GM23338 (cell line): ENCODE results near the gene GCNT1. TPM values are rescaled to one million over a fixed set of nuclear protein-coding genes. Genes with fewer than 3 reads are reported as not detected.

Source experiments
- ATAC-seq: fragments of 200-7000 bp; cut with Tn5 transposase; 3 replicates; pipeline ENCODE4 v1.9.1; 2020
- DNase-seq: peaks from one replicate; pipeline ENCODE4 v3.0.0-alpha.2; 2015; ENCODE audit warnings: low spot score
- H2AFZ ChIP-seq: fragments of 200-600 bp; sonication (generic); 2 replicates; pipeline ENCODE4 v1.8.0; 2016; ENCODE audit warnings: antibody characterized with exemption, mild to moderate bottlenecking, moderate library complexity
- H3F3A ChIP-seq: fragments of 200-600 bp; sonication (generic); replicated peaks from 2 replicates; pipeline ENCODE4 v1.8.0; 2017; ENCODE audit warnings: antibody characterized with exemption, mixed run types, low read depth
- H3K27ac ChIP-seq: fragments of 200-600 bp; sonication (generic); 2 replicates; pipeline ENCODE4 v1.6.1; 2016; ENCODE audit warnings: low read depth
- H3K27me3 ChIP-seq: fragments of 200-600 bp; sonication (generic); 2 replicates; pipeline ENCODE4 v1.8.0; 2016; ENCODE audit warnings: mild to moderate bottlenecking, mixed run types, moderate library complexity; ENCODE audit not compliant: insufficient read depth
- H3K36me3 ChIP-seq: fragments of 200-600 bp; sonication (generic); 2 replicates; pipeline ENCODE4 v1.8.0; 2016; ENCODE audit warnings: mild to moderate bottlenecking; ENCODE audit not compliant: insufficient read depth
- H3K4me1 ChIP-seq: fragments of 200-600 bp; sonication (generic); 2 replicates; pipeline ENCODE4 v1.8.0; 2016; ENCODE audit warnings: mild to moderate bottlenecking, moderate library complexity; ENCODE audit not compliant: insufficient read depth
- H3K4me2 ChIP-seq: fragments of 200-600 bp; sonication (generic); 2 replicates; pipeline ENCODE4 v1.7.1; 2017; ENCODE audit warnings: mixed run types
- H3K4me3 ChIP-seq: fragments of 200-600 bp; sonication (generic); 2 replicates; pipeline ENCODE4 v1.6.1; 2016; ENCODE audit warnings: mixed run types
- H3K79me2 ChIP-seq: fragments of 200-600 bp; sonication (generic); replicated peaks from 2 replicates; pipeline ENCODE4 v1.8.0; 2017; ENCODE audit warnings: mild to moderate bottlenecking; ENCODE audit not compliant: insufficient read depth
- H3K9me2 ChIP-seq: fragments of 200-600 bp; sonication (generic); 2 replicates; pipeline ENCODE4 v1.8.0; 2017; ENCODE audit not compliant: insufficient read depth
- H4K20me1 ChIP-seq: fragments of 200-600 bp; sonication (generic); replicated peaks from 2 replicates; pipeline ENCODE4 v1.8.0; 2017; ENCODE audit warnings: mild to moderate bottlenecking; ENCODE audit not compliant: insufficient read depth
- H3K27ac Mint-ChIP-seq: 2 replicates; pipeline ENCODE4 v1.8.0; 2020; ENCODE audit warnings: inconsistent platforms, mild to moderate bottlenecking, moderate library complexity, mixed read lengths
- H3K27me3 Mint-ChIP-seq: 3 replicates; pipeline ENCODE4 v1.8.0; 2022; ENCODE audit warnings: low read depth, mild to moderate bottlenecking, moderate library complexity, mixed read lengths, inconsistent platforms; ENCODE audit not compliant: insufficient read depth, poor library complexity
- H3K36me3 Mint-ChIP-seq: 3 replicates; pipeline ENCODE4 v1.8.0; 2021; ENCODE audit warnings: low read depth, mild to moderate bottlenecking, inconsistent platforms, moderate library complexity, mixed read lengths
- H3K4me1 Mint-ChIP-seq: 3 replicates; pipeline ENCODE4 v1.8.0; 2020; ENCODE audit warnings: mild to moderate bottlenecking, inconsistent platforms, mixed read lengths
- H3K4me3 Mint-ChIP-seq: 3 replicates; pipeline ENCODE4 v1.8.0; 2021; ENCODE audit warnings: moderate library complexity, mild to moderate bottlenecking, inconsistent platforms, mixed read lengths
- H3K9me3 Mint-ChIP-seq: 3 replicates; pipeline ENCODE4 v1.8.0; 2020; ENCODE audit warnings: moderate library complexity, mild to moderate bottlenecking, inconsistent platforms, mixed read lengths
- CREB1 ChIP-seq: fragments of 250-450 bp; sonication (Bioruptor Pico); IDR thresholded peaks from 2 replicates; pipeline ENCODE4 v1.5.0; 2020; ENCODE audit warnings: low read depth, mild to moderate bottlenecking, moderate library complexity
- EZH2 ChIP-seq: fragments of 200-600 bp; sonication (generic); IDR thresholded peaks from one replicate; pipeline ENCODE4 v1.8.0; 2017; ENCODE audit warnings: antibody characterized with exemption, mild to moderate bottlenecking, low read depth; ENCODE audit not compliant: unreplicated experiment
- EZH2phosphoT487 ChIP-seq: fragments of 200-600 bp; sonication (generic); IDR thresholded peaks from one replicate; pipeline ENCODE4 v1.8.1; 2018; ENCODE audit warnings: antibody characterized with exemption; ENCODE audit not compliant: unreplicated experiment
- JUNB ChIP-seq: IDR thresholded peaks from one replicate; pipeline ENCODE4 v1.6.1; 2016; ENCODE audit warnings: antibody characterized with exemption; ENCODE audit not compliant: unreplicated experiment
- NANOG ChIP-seq: IDR thresholded peaks from 2 replicates; pipeline ENCODE4 v1.6.1; 2016; ENCODE audit warnings: antibody characterized with exemption, borderline replicate concordance
- POLR2AphosphoS5 ChIP-seq: IDR thresholded peaks from 2 replicates; pipeline ENCODE4 v1.6.1; 2016; ENCODE audit warnings: antibody characterized with exemption, low read depth
- STAT1 ChIP-seq: IDR thresholded peaks from one replicate; pipeline ENCODE4 v1.6.1; 2016; ENCODE audit warnings: antibody characterized with exemption; ENCODE audit not compliant: unreplicated experiment
- ZNF114 ChIP-seq: fragments of 250-450 bp; sonication (Bioruptor Pico); IDR thresholded peaks from 2 replicates; pipeline ENCODE4 v1.5.0; 2020; ENCODE audit warnings: mild to moderate bottlenecking, moderate library complexity
- ZNF331 ChIP-seq: fragments of 250-450 bp; sonication (Bioruptor Pico); IDR thresholded peaks from 2 replicates; pipeline ENCODE4 v1.5.0; 2020; ENCODE audit warnings: low read depth, mild to moderate bottlenecking, moderate library complexity
- ZNF462 ChIP-seq: fragments of 250-450 bp; sonication (Bioruptor Pico); IDR thresholded peaks from 2 replicates; pipeline ENCODE4 v1.5.0; 2020; ENCODE audit warnings: mild to moderate bottlenecking, moderate library complexity
- polyA plus RNA-seq: library from polyadenylated mRNA; unstranded; fragments of >200 nt; fragmentation: Nextera tagmentation; extraction: Ambion mirVana; gene quantifications from 2 replicates; pipeline ENCODE4 v1.2.1, GENCODE V29; 2016
- total RNA-seq: library from RNA; depleted of rRNA; stranded (reverse); fragments of >200 nt; shearing (Covaris generic); gene quantifications from 2 replicates; pipeline ENCODE4 v1.2.3, GENCODE V29; 2014
- TF ChIP-seq, protein P1 (sequence below): IDR thresholded peaks from one replicate; pipeline ENCODE4 v1.6.1; 2018; ENCODE audit warnings: antibody characterized with exemption; ENCODE audit not compliant: unreplicated experiment
- TF ChIP-seq, protein P2 (sequence below), 2 experiments: fragments of 200-600 bp in 1 of 2; sonication (generic) in 1 of 2; conservative IDR thresholded peaks; 2 replicates each; pipeline versions ENCODE4 v1.5.1 to v1.6.1; 2016 to 2017; ENCODE audit warnings: antibody characterized with exemption in 2 of 2, low read depth in 2 of 2, mild to moderate bottlenecking in 2 of 2, moderate library complexity in 1 of 2
- TF ChIP-seq, protein P3 (sequence below): IDR thresholded peaks from 2 replicates; pipeline ENCODE4 v1.6.1; 2016; ENCODE audit warnings: antibody characterized with exemption

Gene GCNT1
- total and polyA plus RNA-seq, 2 experiments from 2014 or later, result 4.2 to 11.4 TPM

- TF ChIP-seq STAT1, result no peak
- no peak for TF ChIP-seq JUNB
- no peak for TF ChIP-seq ZNF331 (CRISPR knock-in tag)
- no peak for TF ChIP-seq CREB1 (CRISPR knock-in tag)
- TF ChIP-seq, protein P1, sequence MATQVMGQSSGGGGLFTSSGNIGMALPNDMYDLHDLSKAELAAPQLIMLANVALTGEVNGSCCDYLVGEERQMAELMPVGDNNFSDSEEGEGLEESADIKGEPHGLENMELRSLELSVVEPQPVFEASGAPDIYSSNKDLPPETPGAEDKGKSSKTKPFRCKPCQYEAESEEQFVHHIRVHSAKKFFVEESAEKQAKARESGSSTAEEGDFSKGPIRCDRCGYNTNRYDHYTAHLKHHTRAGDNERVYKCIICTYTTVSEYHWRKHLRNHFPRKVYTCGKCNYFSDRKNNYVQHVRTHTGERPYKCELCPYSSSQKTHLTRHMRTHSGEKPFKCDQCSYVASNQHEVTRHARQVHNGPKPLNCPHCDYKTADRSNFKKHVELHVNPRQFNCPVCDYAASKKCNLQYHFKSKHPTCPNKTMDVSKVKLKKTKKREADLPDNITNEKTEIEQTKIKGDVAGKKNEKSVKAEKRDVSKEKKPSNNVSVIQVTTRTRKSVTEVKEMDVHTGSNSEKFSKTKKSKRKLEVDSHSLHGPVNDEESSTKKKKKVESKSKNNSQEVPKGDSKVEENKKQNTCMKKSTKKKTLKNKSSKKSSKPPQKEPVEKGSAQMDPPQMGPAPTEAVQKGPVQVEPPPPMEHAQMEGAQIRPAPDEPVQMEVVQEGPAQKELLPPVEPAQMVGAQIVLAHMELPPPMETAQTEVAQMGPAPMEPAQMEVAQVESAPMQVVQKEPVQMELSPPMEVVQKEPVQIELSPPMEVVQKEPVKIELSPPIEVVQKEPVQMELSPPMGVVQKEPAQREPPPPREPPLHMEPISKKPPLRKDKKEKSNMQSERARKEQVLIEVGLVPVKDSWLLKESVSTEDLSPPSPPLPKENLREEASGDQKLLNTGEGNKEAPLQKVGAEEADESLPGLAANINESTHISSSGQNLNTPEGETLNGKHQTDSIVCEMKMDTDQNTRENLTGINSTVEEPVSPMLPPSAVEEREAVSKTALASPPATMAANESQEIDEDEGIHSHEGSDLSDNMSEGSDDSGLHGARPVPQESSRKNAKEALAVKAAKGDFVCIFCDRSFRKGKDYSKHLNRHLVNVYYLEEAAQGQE, result no peak
- TF ChIP-seq EZH2phosphoT487, result no peak
- TF ChIP-seq, protein P2, sequence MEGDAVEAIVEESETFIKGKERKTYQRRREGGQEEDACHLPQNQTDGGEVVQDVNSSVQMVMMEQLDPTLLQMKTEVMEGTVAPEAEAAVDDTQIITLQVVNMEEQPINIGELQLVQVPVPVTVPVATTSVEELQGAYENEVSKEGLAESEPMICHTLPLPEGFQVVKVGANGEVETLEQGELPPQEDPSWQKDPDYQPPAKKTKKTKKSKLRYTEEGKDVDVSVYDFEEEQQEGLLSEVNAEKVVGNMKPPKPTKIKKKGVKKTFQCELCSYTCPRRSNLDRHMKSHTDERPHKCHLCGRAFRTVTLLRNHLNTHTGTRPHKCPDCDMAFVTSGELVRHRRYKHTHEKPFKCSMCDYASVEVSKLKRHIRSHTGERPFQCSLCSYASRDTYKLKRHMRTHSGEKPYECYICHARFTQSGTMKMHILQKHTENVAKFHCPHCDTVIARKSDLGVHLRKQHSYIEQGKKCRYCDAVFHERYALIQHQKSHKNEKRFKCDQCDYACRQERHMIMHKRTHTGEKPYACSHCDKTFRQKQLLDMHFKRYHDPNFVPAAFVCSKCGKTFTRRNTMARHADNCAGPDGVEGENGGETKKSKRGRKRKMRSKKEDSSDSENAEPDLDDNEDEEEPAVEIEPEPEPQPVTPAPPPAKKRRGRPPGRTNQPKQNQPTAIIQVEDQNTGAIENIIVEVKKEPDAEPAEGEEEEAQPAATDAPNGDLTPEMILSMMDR (conservative IDR thresholded peaks at IDR 0.05; ENCODE audit: low read depth in 2 of 2), result no peak
- TF ChIP-seq, protein P3, sequence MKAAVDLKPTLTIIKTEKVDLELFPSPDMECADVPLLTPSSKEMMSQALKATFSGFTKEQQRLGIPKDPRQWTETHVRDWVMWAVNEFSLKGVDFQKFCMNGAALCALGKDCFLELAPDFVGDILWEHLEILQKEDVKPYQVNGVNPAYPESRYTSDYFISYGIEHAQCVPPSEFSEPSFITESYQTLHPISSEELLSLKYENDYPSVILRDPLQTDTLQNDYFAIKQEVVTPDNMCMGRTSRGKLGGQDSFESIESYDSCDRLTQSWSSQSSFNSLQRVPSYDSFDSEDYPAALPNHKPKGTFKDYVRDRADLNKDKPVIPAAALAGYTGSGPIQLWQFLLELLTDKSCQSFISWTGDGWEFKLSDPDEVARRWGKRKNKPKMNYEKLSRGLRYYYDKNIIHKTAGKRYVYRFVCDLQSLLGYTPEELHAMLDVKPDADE, result no peak
- TF ChIP-seq POLR2AphosphoS5, result no peak
- no peak for TF ChIP-seq EZH2
- TF ChIP-seq NANOG, result no peak
- no peak for TF ChIP-seq ZNF462
- TF ChIP-seq ZNF114, result no peak
- Mint-ChIP-seq H3K27me3 (peaks cover under 1% of the 10 kb centered on the region), H3K9me3 (no peaks in the 10 kb centered on the region), H3K27ac (no peak overlapping the region), H3K4me1 (no peaks in the 10 kb centered on the region), H3K4me3 (no peak overlapping the region), H3K36me3 (no peaks in the 10 kb centered on the region)
- Histone ChIP-seq H3K9me2 (peaks cover 5% of the 10 kb centered on the region; the same call in 1 of the 2 replicates), H3K79me2 (no peaks in the 10 kb centered on the region), H2AFZ (0 out of 2 replicates have a peak overlapping the region, but pooled peaks have one; percentile 56), H4K20me1 (no peaks in the 10 kb centered on the region), H3K4me3 (no peak overlapping the region), H3K36me3 (no peaks in the 10 kb centered on the region), H3K4me1 (no peaks in the 10 kb centered on the region), H3K4me2 (no peak overlapping the region), H3F3A (no peaks in the 10 kb centered on the region), H3K27me3 (no peaks in the 10 kb centered on the region), H3K27ac (no peak overlapping the region)
- ATAC-seq (no peak), DNase-seq (no peak)
Measured at GRCh38 chr9:76425677-76426453, 33.1 kb upstream of the GCNT1 start.
